ENCODE results near the gene STIMATE.

The STIMATE gene

DNA sequence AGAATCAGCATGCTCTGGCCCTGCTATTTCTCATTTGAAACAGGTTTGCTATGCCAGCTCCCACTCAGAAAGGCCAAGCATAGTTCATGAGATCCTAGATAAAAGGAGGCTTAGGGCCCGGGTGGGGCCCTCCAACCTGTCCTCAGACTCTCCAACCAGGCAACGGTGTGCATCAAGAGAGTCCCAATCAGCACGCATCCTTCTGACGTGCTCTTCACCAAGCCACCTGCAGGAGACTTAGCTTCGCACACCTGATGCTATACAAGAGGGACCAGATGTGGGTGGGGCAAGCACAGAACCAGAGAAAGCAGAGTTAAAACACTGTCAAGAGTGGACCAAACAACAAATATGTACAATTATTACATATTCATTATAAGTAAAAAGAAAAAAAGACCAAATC, 17.3 kb downstream of the STIMATE start (continued):
- TF ChIP-seq ZSCAN18 (tag by site-specific recombination; IDR thresholded peaks at IDR 0.05) (no peak), HIC1 (tag by site-specific recombination; IDR thresholded peaks at IDR 0.05) (no peak), IKZF3 (tag by site-specific recombination; IDR thresholded peaks at IDR 0.05) (no peak), ZNF514 (tag by site-specific recombination; IDR thresholded peaks at IDR 0.05) (no peak), ZNF558 (tag by site-specific recombination; IDR thresholded peaks at IDR 0.05) (no peak), ZNF274 (IDR thresholded peaks at IDR 0.05; ENCODE audit: low read length) (no peak), ZNF274 (tag by site-specific recombination; IDR thresholded peaks at IDR 0.05; ENCODE audit: borderline replicate concordance) (no peak), ZNF596 (tag by site-specific recombination; IDR thresholded peaks at IDR 0.05) (no peak), ZNF37A (tag by site-specific recombination; IDR thresholded peaks at IDR 0.05) (no peak), WT1 (tag by site-specific recombination; IDR thresholded peaks at IDR 0.05) (no peak), CTCF (tag by site-specific recombination; IDR thresholded peaks at IDR 0.05) (no peak), ZNF311 (tag by site-specific recombination; IDR thresholded peaks at IDR 0.05; ENCODE audit: borderline replicate concordance) (no peak)

DNA sequence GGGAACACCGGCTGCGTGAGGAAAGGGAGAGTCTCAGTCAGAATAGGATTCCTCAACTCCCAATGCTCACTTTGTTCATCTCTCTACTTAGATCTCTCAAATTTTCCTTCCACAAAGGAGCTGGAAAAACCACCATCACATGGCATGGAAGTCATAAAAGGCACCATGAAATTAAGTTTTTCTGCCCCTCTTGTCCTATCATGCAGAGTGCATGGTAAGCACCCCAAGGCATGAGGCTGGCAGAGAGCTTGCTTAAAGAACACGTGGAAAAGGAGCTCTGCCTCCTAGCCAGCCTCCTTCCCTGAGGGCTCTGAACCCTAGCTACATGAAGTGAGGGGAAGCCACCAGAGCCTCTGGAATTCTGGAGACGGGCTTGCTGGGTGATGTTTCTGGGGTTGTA, 17.8 kb downstream of the STIMATE start:
- Histone ChIP-seq H3K4me1 (ENCODE audit: control insufficient read depth, insufficient read depth, low read length) (no peaks in the 10 kb centered on the region), H3K9me3 (ENCODE audit: control insufficient read depth, insufficient read depth, low read depth, low read length) (no peaks in the 10 kb centered on the region), H3K27ac (ENCODE audit: extremely low read depth, low read depth, low read length) (no peak overlapping the region), H3K4me3 (ENCODE audit: low read depth, low read length) (no peak overlapping the region), H3K36me3 (ENCODE audit: control insufficient read depth in 2 of 2, insufficient read depth in 1 of 2, low read length in 2 of 2) (peaks cover 0 to 5% of the 10 kb centered on the region in 2 experiments; a peak in 1 of 3 replicates)
- ChIA-PET CTCF (interaction anchor here (0.9 kb wide), 1 partner anchor 105 kb away, joined by 3 read pairs; no protein-coding TSS in a partner anchor), POLR2A (no interaction called here)
- no peak for TF ChIP-seq ZNF266 (tag by site-specific recombination; IDR thresholded peaks at IDR 0.05; ENCODE audit: low read depth)
- TF ChIP-seq ZNF169 (tag by site-specific recombination; IDR thresholded peaks at IDR 0.05) = no peak
- TF ChIP-seq ATF2 (tag by site-specific recombination; IDR thresholded peaks at IDR 0.05; ENCODE audit: low read depth) = no peak

- Histone ChIP-seq H3K4me3 (ENCODE audit: low read depth, low read length) (no peak overlapping the region), H3K36me3 (ENCODE audit: control insufficient read depth in 2 of 2, insufficient read depth in 1 of 2, low read length in 2 of 2) (peaks cover 0 to 5% of the 10 kb centered on the region in 2 experiments; a peak in 1 of 3 replicates), H3K4me1 (ENCODE audit: control insufficient read depth, insufficient read depth, low read length) (no peaks in the 10 kb centered on the region), H3K9me3 (ENCODE audit: control insufficient read depth, insufficient read depth, low read depth, low read length) (no peaks in the 10 kb centered on the region), H3K27ac (ENCODE audit: extremely low read depth, low read depth, low read length) (no peak overlapping the region)
- POLR2A ChIA-PET = no interaction called here
- CTCF ChIA-PET = interaction anchor here (0.9 kb wide), 1 partner anchor 106 kb away, joined by 3 read pairs; no protein-coding TSS in a partner anchor
- TF ChIP-seq ZNF311 (tag by site-specific recombination; IDR thresholded peaks at IDR 0.05; ENCODE audit: borderline replicate concordance) (no peak), ZNF747 (tag by site-specific recombination; IDR thresholded peaks at IDR 0.05) (no peak), ZNF549 (tag by site-specific recombination; IDR thresholded peaks at IDR 0.05) (no peak), ZNF157 (tag by site-specific recombination; IDR thresholded peaks at IDR 0.05) (no peak), HIC1 (tag by site-specific recombination; IDR thresholded peaks at IDR 0.05) (no peak), EGR2 (tag by site-specific recombination; IDR thresholded peaks at IDR 0.05; ENCODE audit: low read depth) (no peak), HOXC10 (CRISPR knock-in tag; IDR thresholded peaks at IDR 0.05) (no peak), ZNF2 (tag by site-specific recombination; IDR thresholded peaks at IDR 0.05) (no peak), OVOL3 (tag by site-specific recombination; IDR thresholded peaks at IDR 0.05) (no peak), ZNF132 (tag by site-specific recombination; IDR thresholded peaks at IDR 0.05; ENCODE audit: borderline replicate concordance) (no peak)
These were observed 18.3 kb downstream of the STIMATE start for GRCh38 chr3:52879090-52879489.

Data from HEK293 (cell line).